Colon (tissue), 2 donors: ENCODE measurements around the gene ATP6AP1.

Experiments used
- FAIRE-seq: peaks from 2 replicates; lab custom pipeline; 2012; peaks lifted over from hg19 to GRCh38; lab: Jason Lieb, UNC
- donor health status: control.
- donor health status: control.

The ATP6AP1 gene

GRCh38 chrX:154449618-154450017, 21.1 kb downstream of the ATP6AP1 start:
- no peak for FAIRE-seq

DNA sequence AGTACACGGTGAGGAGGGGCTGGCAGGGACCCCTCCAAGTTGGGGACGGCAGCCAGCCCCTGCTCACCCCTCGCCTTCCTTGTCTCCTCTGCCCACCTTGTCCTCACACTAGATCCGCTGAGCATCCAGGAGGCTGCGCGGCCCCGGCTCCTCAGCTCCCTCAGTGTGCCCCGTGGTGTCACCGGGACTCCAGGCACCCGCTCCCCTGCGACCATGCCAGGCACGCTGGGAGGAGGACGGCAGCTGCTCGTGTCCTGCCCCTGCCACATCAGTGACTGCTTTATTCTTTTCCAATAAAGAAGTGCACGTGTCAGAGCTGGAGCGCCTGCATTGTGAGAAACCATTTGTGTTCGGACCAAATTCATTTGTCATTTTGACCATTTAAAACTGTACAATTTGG, 21.8 kb downstream of the ATP6AP1 start:
- no peak for FAIRE-seq

DNA sequence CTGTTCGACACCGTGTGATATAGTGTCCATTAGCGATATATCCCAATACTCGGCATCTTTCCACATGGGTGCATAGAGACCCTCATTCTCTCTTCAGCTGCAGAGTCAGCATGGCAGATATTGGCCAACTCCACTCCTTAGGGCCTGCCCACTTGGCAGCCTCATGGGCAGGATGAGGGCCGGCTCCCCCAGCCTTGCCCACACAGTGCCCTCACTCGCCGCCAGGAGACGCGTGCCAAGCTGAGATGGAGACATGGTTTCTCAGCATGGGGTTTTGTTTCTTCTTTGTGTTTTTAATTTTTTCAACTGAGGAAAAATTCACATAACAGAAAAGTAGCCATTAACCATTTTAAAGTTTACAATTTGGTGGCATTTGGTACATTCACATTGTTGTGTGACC, 24.3 kb downstream of the ATP6AP1 start:
- FAIRE-seq, result no peak

DNA sequence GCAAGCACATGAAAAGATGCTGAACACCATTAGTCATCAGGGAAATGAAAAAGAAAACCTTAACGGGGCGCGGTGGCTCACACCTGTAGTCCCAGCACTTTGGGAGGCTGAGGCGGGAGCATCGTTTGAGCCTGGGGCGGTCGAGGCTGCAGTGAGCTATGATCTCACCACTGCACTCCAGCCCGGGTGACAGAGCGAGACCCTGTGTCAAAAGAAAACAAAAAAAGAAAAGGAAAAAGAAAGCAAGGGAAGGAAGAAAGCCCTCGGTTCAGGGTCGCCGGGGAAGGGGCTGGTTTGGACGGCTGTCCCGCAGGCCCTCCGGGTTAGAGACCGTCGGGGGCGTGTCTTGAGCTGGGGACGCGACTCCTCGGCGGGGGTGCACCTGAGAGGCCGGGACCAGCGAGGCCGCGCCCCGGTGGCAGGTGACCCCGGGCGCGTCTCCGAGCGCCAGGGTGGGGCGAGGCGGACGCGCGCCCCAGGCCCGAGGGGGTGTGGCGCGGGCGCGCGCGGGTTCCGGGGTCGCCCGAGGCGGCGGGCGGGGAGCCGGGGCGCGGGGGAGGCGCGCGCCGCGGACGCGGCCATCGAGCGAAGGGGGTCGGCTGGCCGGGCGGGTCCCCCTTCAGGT, 29.1 kb downstream of the ATP6AP1 start:
- FAIRE-seq, result no peak

GRCh38 chrX:154458116-154458953, 29.9 kb downstream of the ATP6AP1 start, which contains the start of gene PLXNA3:
PLXNA3 (plus strand) TSS chrX:154458281; CDS start chrX:154460184, 1,903 bp downstream.
- no peak for FAIRE-seq

GRCh38 chrX:154458954-154459778, 30.7 kb downstream of the ATP6AP1 start:
- no peak for FAIRE-seq

DNA sequence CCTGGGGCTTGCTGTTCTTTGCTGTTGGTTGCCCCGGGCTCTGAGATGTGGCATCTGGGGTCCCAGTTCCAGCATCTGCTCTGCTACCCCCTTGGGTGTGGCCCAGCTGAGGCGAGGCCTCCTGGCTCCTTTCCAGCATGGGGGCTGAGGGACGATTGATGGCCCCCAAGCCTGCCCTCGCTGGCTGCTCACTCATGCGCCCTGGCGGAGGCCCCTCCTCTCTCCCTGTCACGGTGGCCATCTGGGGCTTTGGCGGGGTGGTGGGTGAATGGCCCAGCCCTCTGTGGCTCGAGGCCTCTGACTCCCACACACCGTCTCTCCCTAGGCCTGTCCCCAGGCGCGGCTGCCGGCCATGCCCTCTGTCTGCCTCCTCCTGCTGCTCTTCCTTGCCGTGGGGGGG, 31.4 kb downstream of the ATP6AP1 start:
- FAIRE-seq, result no peak

DNA sequence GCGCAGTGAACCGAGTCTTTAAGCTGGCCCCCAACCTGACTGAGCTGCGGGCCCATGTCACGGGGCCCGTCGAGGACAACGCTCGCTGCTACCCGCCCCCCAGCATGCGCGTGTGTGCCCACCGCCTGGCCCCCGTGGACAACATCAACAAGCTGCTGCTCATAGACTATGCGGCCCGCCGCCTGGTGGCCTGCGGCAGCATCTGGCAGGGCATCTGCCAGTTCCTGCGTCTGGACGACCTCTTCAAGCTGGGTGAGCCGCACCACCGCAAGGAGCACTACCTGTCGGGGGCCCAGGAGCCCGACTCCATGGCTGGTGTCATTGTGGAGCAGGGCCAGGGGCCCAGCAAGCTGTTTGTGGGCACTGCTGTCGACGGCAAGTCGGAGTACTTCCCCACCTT, 31.8 kb downstream of the ATP6AP1 start:
- no peak for FAIRE-seq

GRCh38 chrX:154462396-154462795, 33.9 kb downstream of the ATP6AP1 start:
- no peak for FAIRE-seq

- no peak for FAIRE-seq
These were observed 35.2 kb downstream of the ATP6AP1 start for GRCh38 chrX:154463611-154464220.

GRCh38 chrX:154464806-154465365, 36.4 kb downstream of the ATP6AP1 start:
- FAIRE-seq, result no peak

DNA sequence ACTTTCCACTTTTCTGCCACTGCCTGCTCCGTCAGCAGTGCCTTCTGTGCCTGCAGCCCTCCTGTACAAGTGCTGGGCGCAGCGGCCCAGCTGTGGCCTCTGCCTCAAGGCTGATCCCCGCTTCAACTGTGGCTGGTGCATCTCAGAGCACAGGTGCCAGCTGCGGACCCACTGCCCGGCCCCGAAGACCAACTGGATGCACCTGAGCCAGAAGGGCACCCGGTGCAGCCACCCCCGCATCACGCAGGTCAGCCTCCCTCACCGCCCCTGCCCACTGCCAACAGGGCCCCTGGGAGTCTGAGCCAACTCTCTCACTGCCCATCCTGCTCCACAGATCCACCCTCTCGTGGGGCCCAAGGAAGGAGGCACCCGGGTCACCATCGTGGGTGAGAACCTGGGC, 37.1 kb downstream of the ATP6AP1 start:
- no peak for FAIRE-seq

DNA sequence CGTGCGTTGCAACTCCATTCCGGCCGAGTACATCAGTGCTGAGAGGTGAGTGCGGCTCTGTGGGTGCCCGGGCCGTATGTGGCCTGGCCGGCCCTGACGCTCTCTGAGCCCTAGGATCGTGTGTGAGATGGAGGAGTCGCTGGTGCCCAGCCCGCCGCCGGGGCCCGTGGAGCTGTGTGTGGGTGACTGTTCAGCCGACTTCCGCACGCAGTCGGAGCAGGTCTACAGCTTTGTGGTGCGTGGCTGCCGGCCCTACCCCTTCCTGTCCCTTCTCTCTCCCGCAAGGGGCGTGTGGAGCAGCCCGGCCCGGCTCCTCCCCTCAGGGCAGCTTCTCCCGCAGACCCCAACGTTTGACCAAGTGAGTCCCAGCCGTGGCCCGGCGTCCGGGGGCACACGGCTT, 37.6 kb downstream of the ATP6AP1 start:
- FAIRE-seq, result no peak

- no peak for FAIRE-seq
These were observed 38.4 kb downstream of the ATP6AP1 start for GRCh38 chrX:154466907-154467306.

- FAIRE-seq, result no peak
These were observed 39.1 kb downstream of the ATP6AP1 start for GRCh38 chrX:154467556-154467955.

DNA sequence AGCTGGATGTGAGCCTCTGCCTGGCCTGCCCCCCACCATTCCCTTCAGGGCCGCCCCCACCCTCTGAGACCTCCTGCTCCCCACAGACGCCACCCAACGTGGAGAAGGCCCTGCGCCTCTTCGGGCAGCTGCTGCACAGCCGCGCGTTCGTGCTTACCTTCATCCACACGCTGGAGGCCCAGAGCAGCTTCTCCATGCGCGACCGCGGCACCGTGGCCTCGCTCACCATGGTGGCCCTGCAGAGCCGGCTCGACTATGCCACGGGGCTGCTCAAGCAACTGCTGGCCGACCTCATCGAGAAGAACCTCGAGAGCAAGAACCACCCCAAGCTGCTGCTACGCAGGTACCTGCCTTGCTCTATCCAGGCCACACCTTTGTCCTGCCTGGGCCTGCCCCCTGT, 39.7 kb downstream of the ATP6AP1 start:
- FAIRE-seq, result no peak

- FAIRE-seq, result no peak
These were observed 40.6 kb downstream of the ATP6AP1 start for GRCh38 chrX:154469114-154469513.

DNA sequence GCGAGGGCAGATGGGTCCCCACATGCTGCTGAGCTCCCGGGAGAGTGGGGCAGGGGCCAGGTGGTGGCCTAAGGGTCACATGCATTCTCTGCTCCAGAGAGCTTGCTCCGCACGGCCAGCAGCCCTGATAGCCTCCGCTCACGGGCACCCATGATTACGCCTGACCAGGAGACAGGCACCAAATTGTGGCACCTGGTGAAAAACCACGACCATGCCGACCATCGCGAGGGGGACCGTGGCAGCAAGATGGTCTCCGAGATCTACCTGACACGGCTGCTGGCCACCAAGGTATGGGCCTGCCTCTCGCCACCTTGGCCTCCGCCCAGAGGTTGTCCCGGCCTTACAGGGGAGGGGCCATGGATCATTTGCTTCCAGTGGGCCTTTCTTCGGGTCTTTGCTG, 41.4 kb downstream of the ATP6AP1 start:
- FAIRE-seq, result no peak

DNA sequence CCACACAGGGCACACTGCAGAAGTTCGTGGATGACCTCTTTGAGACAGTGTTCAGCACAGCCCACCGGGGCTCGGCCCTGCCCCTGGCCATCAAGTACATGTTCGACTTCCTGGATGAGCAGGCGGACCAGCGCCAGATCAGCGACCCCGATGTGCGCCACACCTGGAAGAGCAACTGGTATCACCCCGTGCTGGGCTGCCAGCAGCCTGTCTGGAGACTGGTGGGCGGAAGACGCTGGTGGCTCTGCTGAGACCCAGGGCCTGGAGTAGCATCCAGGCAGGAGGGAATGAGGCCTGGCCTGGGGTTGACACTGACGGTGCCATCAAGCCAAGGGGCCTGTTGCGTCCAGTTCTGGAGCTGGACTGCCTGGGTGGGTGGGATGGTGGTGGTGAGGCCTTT, 42.0 kb downstream of the ATP6AP1 start:
- no peak for FAIRE-seq

DNA sequence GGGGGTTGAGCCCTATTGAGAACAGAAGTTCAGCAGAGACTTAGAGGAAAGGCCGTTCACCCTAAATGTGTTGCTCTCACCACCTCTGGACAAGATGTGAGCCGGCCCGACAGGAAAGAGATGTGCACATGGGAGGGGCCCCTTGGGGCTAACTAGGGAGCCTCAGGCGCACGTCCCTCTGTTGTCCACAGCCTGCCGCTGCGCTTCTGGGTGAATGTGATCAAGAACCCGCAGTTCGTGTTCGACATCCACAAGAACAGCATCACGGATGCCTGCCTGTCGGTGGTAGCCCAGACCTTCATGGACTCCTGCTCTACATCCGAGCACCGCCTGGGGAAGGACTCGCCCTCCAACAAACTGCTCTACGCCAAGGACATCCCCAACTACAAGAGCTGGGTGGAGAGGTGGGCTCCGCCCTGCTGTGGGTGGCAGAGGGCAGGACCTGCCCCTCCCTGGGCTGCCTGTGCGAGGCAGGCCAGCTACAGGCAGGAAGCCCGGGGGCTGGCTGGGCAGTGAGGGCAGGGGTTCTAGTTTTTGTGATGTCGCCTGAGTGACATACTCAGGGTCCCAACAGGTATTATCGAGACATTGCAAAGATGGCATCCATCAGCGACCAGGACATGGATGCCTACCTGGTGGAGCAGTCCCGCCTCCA, 42.6 kb downstream of the ATP6AP1 start:
- FAIRE-seq, result no peak

DNA sequence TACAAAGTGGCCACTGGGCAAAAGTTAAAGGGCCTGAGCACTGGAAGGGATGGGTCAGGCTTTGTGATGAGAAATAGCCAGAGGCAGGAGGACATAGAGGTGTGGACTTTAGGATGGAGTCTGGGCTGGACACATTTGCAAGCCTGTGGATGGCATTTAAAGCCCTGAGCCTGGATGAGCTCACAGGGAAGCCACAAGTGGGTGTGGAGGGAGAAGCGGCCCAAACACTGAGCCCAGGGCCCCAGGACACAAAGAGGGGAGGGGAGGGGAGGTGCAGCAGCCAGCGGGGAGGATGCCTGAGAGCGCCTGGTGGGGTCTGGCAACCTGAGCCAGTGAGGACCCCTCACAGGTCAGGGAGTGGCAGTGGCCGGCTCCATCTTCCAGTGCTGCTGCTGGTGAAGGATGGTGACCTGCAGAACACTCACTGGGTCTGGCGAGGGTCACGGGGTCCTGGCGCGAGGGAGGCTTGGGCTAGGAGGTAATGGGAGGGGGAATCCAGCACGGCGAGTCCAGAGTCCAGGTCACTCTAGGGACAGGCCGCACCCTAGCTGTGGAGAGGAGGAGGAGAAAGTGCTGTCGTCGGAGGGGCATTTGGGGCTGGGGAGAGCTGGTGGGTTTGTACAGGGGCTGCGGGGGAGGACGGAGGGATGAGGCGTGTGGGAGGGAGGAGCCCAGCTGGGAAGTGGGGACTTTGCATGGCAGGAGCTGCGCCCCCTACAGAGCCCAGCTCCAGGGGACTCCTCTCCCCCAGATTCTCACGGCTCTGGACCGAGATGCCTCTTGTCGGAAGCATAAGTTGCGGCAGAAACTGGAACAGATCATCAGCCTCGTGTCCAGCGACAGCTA, 43.6 kb downstream of the ATP6AP1 start:
- no peak for FAIRE-seq
